Sigmoid colon (tissue), 7 donors: ENCODE results near the gene MIF. TPM values are rescaled to one million over a fixed set of nuclear protein-coding genes. Genes with fewer than 3 reads are reported as not detected.

Source experiments
- DNase-seq: peaks from one replicate; pipeline ENCODE4 v3.0.0-alpha.2; 2019
- H3K27ac ChIP-seq, 4 donors: fragments of 200-600 bp; sonication (generic); one replicate each; pipeline ENCODE4 v1.5.1; 2016 to 2019; ENCODE audit warnings: mild to moderate bottlenecking in 1 of 4
- H3K27me3 ChIP-seq, 3 donors: fragments of 200-600 bp; sonication (generic); one replicate each; pipeline ENCODE4 v1.5.1; 2019; ENCODE audit warnings: mild to moderate bottlenecking in 1 of 3
- H3K36me3 ChIP-seq, 4 donors: fragments of 200-600 bp; sonication (generic); one replicate each; pipeline ENCODE4 v1.5.1; 2016 to 2019
- H3K4me1 ChIP-seq, 4 donors: fragments of 200-600 bp; sonication (generic); one replicate each; pipeline ENCODE4 v1.5.1; 2017 to 2019
- H3K4me3 ChIP-seq, 4 donors: fragments of 200-600 bp; sonication (generic); one replicate each; pipeline ENCODE4 v1.5.1; 2017 to 2019; ENCODE audit warnings: mild to moderate bottlenecking in 2 of 4, moderate library complexity in 1 of 4
- H3K9me3 ChIP-seq, 4 donors: fragments of 200-600 bp in 3 of 4; sonication (generic) in 3 of 4; one replicate each; pipeline versions ENCODE4 v1.5.1 to v1.6.1; 2013 to 2019
- CTCF ChIP-seq, 4 experiments: fragments of 450-650 bp in 3 of 4; fragments of 200-600 bp in 1 of 4; IDR thresholded peaks; one replicate each; pipeline ENCODE4 v1.5.1; 2016 to 2019; ENCODE audit warnings: antibody characterized with exemption in 4 of 4, mild to moderate bottlenecking in 3 of 4, moderate library complexity in 2 of 4
- EP300 ChIP-seq, 4 donors: sonication (generic); formaldehyde crosslinking; IDR thresholded peaks; one replicate each; pipeline ENCODE4 v1.6.1; 2017; ENCODE audit warnings: antibody characterized with exemption in 4 of 4
- POLR2A ChIP-seq, 2 donors: fragments of 450-650 bp; IDR thresholded peaks; one replicate each; pipeline ENCODE4 v1.6.1; 2016; ENCODE audit warnings: antibody characterized with exemption in 2 of 2, mild to moderate bottlenecking in 2 of 2, moderate library complexity in 2 of 2
- POLR2AphosphoS5 ChIP-seq, 4 donors: sonication (generic); formaldehyde crosslinking; IDR thresholded peaks; one replicate each; pipeline ENCODE4 v1.6.1; 2017; ENCODE audit warnings: antibody characterized with exemption in 4 of 4
- WGBS, 2 donors: extraction: QIAGEN DNeasy Blood & Tissue Kit; methylation state at CpG; one replicate each; pipeline ENCODE4 v1.1.7; 2013; 5-methylcytosine and 5-hydroxymethylcytosine counted together
- intact Hi-C: fragments of 100-400 bp; cut with DNase I; formaldehyde crosslinking; loops from one replicate; pipeline ENCODE4 v1.15.1; 2023
- polyA plus RNA-seq, 3 donors: library from polyadenylated mRNA; stranded (reverse); fragments of 200-250 nt; gene quantifications; one replicate each; pipeline ENCODE4 v1.2.3, GENCODE V29; 2013
- total RNA-seq, 4 donors: library from RNA; depleted of rRNA; stranded (reverse); fragments of >200 nt; gene quantifications; one replicate each; pipeline ENCODE4 v1.1.0, GENCODE V29; 2016
- donor health status: healthy with polysubstance abuse.
- donor health status: Bipolar disorder and iron deficiency.
- donor health status: healthy.

The MIF gene
- total RNA-seq, result 100 to 1,000 TPM; 159 to 296 (median 216) TPM
- 100 to 1,000 TPM; 333 to 684 (median 353) TPM for polyA plus RNA-seq

- H3K27ac ChIP-seq, result peak within 1 kb of the TSS; percentile 91 to 98 (median 94)
- peak; percentile 73 to 79 for TF ChIP-seq POLR2A (IDR thresholded peaks at IDR 0.05)
- peak; percentile 73 to 88 (median 82) for TF ChIP-seq CTCF (IDR thresholded peaks at IDR 0.05)
- peak; percentile 92 to 96 (median 96) for TF ChIP-seq POLR2AphosphoS5 (IDR thresholded peaks at IDR 0.05)
- TF ChIP-seq EP300 (IDR thresholded peaks at IDR 0.05), result no peak
- 0% methylated on average over 72 of the region's 72 CpGs for WGBS, 2 donors
- peaks cover 0 to 19% (median 4%) of the 10 kb centered on the region in 4 donors for H3K36me3 ChIP-seq
- no peaks in the 10 kb centered on the region for H3K27me3 ChIP-seq
- intact Hi-C loops, result loop anchor here (2.0 to 5.0 kb wide), 2 partner anchors 19 to 37 kb away; partner anchors contain the start of gene SLC2A11
- H3K4me1 ChIP-seq, result peaks cover 0 to 29% (median 15%) of the 10 kb centered on the region in 4 donors
- peak; percentile 96 for DNase-seq
- H3K9me3 ChIP-seq, result no peaks in the 10 kb centered on the region
- H3K4me3 ChIP-seq, result peak within 1 kb of the TSS; percentile 62 to 76 (median 72)
These were observed at the start of gene MIF for GRCh38 chr22:23893945-23894709. MIF (plus strand) TSS chr22:23894383; CDS start chr22:23894475, 92 bp downstream.

DNA sequence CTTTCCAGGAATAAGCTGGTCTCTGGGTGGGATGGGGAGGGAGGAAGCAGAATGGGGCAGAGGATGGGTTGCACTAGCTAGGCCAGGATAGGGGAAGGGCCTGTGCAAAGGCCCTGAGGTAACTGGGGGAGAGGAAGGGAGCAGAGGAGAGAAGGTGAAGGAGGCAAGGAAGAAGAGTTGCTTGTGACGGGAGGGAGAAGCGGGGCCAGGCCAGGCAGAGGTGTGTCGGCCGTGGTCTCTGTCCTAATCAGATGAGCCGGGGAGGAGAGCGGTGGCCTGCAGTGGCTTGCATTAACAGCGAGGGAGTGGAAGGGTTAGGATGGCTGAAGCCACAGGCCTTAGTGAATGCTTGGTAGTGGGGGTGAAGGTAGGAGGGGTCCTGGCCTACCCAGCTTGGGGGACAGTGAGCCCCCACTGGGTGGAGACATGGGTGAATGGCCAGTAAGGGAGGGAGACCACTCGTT, 49.4 kb upstream of the MIF start:
- Histone ChIP-seq H3K27ac (peak overlapping the region in 2 of 4 donors; percentile 23 to 28), H3K4me1 (peaks cover 0 to 13% (median 7%) of the 10 kb centered on the region in 4 donors), H3K36me3 (no peaks in the 10 kb centered on the region), H3K4me3 (no peak overlapping the region), H3K9me3 (no peaks in the 10 kb centered on the region), H3K27me3 (no peaks in the 10 kb centered on the region)
- TF ChIP-seq POLR2AphosphoS5 (IDR thresholded peaks at IDR 0.05) (no peak), POLR2A (IDR thresholded peaks at IDR 0.05) (no peak), EP300 (IDR thresholded peaks at IDR 0.05) (no peak), CTCF (IDR thresholded peaks at IDR 0.05) (no peak)
- no peak for DNase-seq
- intact Hi-C loops, result loop anchor here (5.0 kb wide), 2 partner anchors 77 to 302 kb away; partner anchors contain the start of gene CHCHD10
- 73 to 80% methylated on average over 8 of the region's 8 CpGs for WGBS, 2 donors

DNA sequence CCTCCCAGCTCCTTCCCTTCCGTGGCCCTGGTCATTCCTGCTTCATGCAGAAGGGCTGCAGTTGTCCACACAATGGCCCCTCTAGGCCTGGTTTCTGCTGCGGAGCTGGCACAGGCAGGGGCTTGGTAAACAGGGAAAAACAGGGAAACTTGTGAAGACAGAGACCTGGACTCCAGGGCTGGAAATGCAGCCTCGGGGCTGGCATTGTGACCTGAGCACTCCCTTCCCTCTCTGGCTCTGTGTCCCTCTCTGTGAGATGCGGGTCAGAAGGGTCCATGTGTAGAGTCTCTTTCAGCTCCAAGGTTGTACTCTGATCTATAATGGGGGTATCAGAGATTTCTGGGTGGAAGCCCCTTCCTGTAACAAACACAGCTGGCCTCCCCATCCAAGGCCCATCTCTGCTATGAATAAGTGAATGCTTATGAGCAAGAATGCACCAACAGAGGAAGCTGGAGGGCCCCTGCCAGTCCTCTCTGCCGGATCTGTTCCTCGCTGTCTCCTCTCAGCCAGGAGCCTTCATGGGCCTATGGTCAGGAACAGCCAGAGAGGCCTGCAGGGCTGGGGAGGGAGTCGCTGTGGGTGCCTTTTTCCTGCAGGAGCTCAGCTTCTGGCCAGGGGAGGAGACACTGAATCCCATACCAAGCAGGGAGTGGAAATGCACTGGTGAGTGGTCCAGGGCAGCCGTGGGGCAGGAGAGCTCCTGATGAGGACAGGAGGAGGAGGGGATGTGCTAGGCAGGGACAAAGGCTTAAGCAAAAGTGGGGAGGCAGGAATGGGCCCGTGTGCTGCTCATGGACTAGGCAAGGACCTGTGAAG, 48.7 kb upstream of the MIF start:
- Histone ChIP-seq H3K4me1 (peaks cover 0 to 14% (median 9%) of the 10 kb centered on the region in 4 donors), H3K36me3 (no peaks in the 10 kb centered on the region), H3K4me3 (no peak overlapping the region), H3K27me3 (no peaks in the 10 kb centered on the region), H3K9me3 (no peaks in the 10 kb centered on the region), H3K27ac (peak overlapping the region in 2 of 4 donors; percentile 23 to 28)
- no peak for TF ChIP-seq EP300 (IDR thresholded peaks at IDR 0.05)
- no peak for TF ChIP-seq POLR2AphosphoS5 (IDR thresholded peaks at IDR 0.05)
- TF ChIP-seq CTCF (IDR thresholded peaks at IDR 0.05), result no peak
- no peak for DNase-seq
- intact Hi-C loops, result loop anchor here (5.0 kb wide), 2 partner anchors 78 to 303 kb away; partner anchors contain the start of gene CHCHD10
- WGBS, 2 donors, result 85% methylated on average over 9 of the region's 9 CpGs

DNA sequence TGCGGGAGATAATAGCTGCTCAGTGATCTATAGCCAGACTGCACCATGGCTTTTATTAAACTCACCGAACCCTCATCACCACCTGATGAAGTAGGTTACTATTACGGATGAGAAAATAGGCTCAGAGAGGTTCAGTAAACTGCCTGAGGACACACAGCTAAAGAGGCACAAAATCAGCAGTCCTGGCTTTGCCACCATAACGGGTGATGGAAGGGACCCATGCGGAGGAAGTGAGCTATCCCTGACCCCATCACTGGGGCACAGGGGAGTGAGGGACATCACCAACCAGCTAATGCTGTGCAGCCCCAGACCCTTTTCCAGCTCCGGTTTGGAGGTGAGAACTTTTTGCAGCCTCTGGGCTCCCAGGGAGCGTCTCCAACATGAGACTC, 48.1 kb upstream of the MIF start:
- WGBS, 2 donors, result 87 to 90% methylated on average over 7 of the region's 7 CpGs
- peaks cover 0 to 14% (median 9%) of the 10 kb centered on the region in 4 donors for H3K4me1 ChIP-seq
- no peaks in the 10 kb centered on the region for H3K27me3 ChIP-seq
- TF ChIP-seq CTCF (IDR thresholded peaks at IDR 0.05), result no peak
- TF ChIP-seq POLR2AphosphoS5 (IDR thresholded peaks at IDR 0.05), result no peak
- no peak for TF ChIP-seq POLR2A (IDR thresholded peaks at IDR 0.05)
- TF ChIP-seq EP300 (IDR thresholded peaks at IDR 0.05), result no peak
- no peak for DNase-seq
- H3K36me3 ChIP-seq, result no peaks in the 10 kb centered on the region
- no peaks in the 10 kb centered on the region for H3K9me3 ChIP-seq
- peak overlapping the region in 2 of 4 donors; percentile 26 to 37 for H3K27ac ChIP-seq
- no peak overlapping the region for H3K4me3 ChIP-seq
- intact Hi-C loops, result loop anchor here (5.0 kb wide), 2 partner anchors 79 to 304 kb away; partner anchors contain the start of gene CHCHD10
